ENCODE measurements around the gene PWWP2B.

DNA sequence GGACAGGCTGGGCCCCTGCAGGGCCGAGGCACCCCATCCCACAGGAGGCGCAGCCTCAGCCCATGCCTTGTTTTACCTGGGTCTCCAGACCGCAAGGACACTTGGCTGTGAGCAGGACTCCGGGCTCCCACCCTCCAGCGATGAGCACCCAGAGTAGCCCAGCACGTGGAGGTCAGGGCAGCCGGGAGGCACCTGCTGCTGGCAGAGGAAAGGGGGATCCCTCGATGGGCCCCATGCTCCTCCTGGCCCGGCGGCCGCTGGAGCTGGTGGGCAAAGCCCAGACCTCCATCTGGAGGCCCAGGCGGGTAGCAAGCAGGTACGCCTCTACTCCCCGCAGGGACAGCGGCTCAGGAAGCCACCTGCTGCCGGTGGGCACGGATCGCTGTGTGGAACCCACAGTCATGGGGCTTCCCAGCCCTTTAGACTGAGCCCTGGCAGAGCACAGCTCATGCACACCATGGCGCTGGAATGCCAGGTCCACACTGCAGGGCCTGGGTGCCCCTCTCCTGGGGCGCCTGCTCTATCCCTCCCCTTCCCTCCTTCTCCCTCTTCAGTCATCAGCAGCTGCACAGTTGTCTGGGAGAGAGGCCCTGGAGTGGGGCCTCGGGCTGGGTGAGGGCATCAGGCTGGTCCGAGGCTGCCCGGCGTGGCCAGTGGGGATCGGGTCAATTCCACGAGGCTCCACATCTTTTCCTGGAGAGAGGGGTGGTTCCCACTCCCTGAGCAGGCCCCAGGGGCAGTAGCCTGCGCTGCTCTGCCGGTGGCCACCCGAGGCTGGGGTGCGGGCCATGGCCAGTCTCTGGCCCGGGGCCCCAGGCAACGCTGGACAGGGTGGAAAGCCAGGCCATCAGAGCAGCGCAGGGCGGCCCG, 65.7 kb downstream of the PWWP2B start:
- no peak for TF ChIP-seq POLR2AphosphoS5 (IDR thresholded peaks at IDR 0.05)
- TF ChIP-seq, protein P1, sequence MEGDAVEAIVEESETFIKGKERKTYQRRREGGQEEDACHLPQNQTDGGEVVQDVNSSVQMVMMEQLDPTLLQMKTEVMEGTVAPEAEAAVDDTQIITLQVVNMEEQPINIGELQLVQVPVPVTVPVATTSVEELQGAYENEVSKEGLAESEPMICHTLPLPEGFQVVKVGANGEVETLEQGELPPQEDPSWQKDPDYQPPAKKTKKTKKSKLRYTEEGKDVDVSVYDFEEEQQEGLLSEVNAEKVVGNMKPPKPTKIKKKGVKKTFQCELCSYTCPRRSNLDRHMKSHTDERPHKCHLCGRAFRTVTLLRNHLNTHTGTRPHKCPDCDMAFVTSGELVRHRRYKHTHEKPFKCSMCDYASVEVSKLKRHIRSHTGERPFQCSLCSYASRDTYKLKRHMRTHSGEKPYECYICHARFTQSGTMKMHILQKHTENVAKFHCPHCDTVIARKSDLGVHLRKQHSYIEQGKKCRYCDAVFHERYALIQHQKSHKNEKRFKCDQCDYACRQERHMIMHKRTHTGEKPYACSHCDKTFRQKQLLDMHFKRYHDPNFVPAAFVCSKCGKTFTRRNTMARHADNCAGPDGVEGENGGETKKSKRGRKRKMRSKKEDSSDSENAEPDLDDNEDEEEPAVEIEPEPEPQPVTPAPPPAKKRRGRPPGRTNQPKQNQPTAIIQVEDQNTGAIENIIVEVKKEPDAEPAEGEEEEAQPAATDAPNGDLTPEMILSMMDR (IDR thresholded peaks at IDR 0.05 in 8 of 11, conservative IDR thresholded peaks at IDR 0.05 in 3 of 11), result no peak
